AG08396 (cell line): ENCODE results near the gene ROBO4.

Source experiments
- DNase-seq: peaks from one replicate; pipeline ENCODE4 v3.0.0; 2012; ENCODE audit warnings: low spot score, mixed read lengths

ROBO4 gene

GRCh38 chr11:124841201-124841600 is 56.5 kb downstream of the ROBO4 start:
- no peak for DNase-seq

GRCh38 chr11:124840666-124841065 is 57.0 kb downstream of the ROBO4 start:
- DNase-seq: no peak

- no peak for DNase-seq
Measured at GRCh38 chr11:124839972-124840621, 57.6 kb downstream of the ROBO4 start.

- DNase-seq: no peak
Measured at GRCh38 chr11:124839128-124839971, 58.3 kb downstream of the ROBO4 start.

- no peak for DNase-seq
Measured at GRCh38 chr11:124838805-124839127, 58.9 kb downstream of the ROBO4 start.

- DNase-seq: peak; percentile 79
Measured at GRCh38 chr11:124837491-124837856, 60.2 kb downstream of the ROBO4 start.

- no peak for DNase-seq
Measured at GRCh38 chr11:124835918-124836317, 61.7 kb downstream of the ROBO4 start.

GRCh38 chr11:124834526-124835180 is 63.0 kb downstream of the ROBO4 start:
- DNase-seq: no peak
